ENCODE data around the gene CAPZB.

Gene CAPZB

DNA sequence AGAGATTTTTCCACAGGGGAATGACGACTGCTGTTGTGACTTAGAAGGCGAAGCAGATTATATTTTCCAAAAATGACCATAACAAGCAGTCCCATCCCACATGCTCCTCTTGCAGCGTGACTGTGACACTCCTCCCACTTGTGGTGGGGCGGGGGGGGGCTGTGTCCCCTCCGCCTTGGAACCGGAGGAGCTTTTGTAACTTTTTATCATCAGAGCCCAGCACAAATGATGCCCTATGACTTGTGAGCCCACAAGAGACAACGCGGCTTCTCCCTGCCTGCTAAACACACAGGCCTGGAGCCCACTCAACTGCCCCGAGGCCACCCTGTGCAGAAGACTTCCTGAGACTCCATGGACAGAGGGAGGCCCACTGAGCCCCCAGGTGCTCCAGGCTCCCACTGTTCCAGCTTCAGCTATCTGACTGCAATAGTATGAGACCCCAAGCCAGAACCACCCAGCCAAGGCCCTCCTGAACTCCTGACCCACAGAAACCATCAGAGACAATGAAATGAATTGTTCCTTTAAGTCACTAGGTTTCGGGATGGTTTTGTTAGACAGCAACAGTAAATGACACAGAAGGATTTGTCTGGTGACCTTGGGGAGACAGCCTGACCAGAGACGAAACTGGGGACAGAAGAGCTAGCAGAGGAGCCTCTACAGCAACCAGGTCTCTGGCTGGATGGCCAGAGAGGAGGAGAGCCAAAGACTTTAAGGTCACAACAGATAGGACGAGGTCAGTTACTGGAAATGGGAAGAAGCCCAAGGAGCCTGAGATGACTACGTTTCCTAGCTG lies 58.8 kb downstream of the CAPZB start:
- DNase-seq = no peak

DNA sequence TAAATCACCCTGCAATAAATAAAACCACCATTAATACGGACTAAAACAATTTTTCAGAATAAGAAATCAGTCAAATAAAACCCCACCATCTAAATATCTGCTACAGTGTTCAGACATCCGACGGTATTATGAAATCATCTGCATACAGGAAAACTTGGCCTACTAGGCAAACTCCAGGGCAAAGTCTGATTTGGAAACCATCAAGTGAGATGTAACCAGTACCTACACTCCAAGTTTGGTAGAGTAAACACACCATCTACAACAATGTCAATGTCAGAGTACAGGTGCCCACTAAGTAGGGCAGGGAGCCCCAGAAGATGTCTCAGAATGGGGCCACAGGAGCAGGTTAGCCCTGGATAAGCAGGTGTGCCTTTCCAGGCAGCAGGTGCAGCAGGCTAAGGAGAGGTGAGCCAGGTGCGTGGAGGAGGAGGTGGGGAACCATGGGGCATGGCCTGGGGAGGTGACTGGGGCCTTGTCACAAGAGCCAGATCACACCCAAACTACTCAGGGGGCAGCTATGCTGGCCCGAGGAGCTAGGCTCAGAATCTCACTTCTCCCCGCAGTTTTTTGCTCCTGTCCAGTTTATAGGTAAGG lies 59.6 kb downstream of the CAPZB start:
- no peak for DNase-seq

DNA sequence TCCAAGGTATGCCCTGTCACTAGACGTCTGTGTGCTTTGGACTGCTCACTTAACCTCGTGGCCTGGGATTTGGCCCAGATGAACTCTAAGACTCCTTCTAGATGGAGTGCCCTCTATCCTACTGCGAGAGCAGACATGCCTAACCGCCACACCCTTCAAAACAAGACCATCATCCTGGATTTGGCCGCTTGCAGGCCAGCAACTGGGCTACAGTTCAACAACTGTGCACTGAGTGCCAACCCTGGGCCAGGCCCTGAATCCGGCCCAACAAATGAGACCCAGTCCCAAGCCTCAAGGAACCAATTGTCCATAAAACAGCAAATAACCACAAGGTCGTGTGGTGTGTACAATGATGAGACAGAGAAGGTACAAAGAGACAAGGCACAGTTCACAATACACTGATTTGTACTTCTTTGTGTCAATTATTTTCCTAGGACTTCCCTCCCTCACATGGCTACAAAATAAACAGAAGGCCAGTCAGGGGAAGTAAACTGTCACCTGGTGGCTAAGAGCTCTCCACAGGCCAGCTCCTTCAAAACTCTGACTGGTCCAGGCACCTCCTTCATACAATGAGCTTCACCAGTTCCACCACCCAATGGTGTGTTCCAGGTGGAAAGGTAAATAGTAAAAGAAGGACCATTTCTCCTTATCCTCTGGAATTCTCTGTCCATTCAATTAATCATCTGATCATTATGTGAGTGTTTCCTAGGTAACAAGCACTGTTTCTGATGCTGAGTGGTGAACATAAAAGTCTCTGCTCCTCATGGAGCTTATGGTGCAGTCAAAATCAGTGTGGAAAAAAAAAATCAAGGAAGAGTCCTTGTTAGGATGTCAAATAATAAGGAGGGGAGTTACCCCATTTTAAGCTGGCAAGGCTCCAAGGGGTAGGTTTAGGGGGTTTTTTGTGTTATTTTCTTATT lies 60.4 kb downstream of the CAPZB start:
- no peak for DNase-seq

DNA sequence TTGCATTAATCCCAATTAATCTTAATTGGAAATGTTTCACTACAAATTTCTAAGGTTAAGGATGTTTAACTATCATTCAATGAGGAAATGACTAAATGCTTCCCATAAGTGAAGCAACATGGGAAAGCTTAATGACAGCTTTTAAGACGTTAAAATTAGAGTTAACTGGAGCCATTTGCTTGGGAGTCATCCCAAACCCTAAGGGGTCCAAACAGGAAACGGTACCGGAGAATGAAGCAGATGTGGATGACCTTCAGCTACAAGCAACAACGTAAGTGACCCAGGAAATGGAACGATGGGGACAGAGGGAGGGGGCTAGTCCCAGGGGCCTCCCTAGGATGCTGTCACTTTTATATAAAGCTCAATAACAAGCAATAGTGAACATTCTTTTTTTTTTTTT lies 62.2 kb downstream of the CAPZB start:
- no peak for DNase-seq

DNA sequence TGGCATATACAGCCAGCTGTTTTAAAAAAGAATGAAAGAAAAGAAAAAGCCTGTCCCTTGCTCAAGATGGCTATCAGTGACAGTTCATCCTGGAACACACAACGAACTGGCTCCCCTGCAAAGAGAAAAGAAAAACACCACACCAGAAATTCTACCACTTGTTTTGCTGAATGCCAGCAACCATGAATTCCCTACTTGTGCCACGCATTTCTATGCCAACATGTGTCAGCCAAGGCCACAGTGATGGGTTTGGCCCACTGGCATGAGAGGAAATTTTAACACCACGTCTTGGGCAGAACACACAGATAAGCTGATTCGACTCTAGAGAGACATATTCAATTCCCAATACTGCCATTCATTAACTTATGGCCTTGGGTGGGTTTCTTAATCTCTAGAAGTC lies 64.0 kb downstream of the CAPZB start:
- DNase-seq = no peak

DNA sequence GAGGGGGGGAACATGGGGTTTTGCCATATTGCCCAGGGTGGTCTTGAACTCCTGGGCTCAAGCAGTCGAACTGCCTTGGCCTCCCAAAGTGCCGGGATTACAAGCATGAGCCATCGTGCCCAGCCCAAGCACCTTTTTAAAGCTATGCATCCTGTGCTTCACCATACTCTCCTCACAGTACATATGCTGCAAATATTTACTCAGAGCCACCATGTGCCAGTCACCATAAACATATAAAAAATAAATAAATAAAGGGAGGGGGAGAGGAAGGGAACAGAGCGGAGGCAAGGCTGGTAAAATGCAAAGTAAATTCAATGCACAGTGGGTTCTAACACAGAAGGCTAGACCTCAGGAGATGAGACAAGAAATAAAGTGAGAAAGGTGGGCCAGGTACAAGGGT lies 64.7 kb downstream of the CAPZB start:
- no peak for DNase-seq

DNA sequence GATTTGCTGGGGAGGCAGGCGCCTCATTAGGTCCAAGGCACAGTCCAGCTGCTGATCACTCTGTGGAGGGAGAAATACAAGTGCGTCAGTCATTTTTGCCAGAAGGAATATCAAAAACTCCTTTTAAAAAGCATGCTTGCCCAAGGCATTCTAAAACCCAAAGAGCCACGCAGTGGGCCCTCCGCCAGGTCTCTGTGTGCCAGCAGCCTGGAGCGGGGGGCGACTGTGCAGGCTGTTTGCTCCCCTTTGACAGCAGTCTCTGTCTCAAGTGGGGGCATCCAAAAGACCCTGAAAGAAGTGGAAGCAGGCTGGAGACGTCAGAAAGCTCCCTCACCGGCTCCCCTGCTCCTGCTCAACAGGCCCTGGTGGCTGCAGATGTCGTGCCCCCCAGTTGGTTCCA lies 65.6 kb downstream of the CAPZB start:
- DNase-seq = no peak

DNA sequence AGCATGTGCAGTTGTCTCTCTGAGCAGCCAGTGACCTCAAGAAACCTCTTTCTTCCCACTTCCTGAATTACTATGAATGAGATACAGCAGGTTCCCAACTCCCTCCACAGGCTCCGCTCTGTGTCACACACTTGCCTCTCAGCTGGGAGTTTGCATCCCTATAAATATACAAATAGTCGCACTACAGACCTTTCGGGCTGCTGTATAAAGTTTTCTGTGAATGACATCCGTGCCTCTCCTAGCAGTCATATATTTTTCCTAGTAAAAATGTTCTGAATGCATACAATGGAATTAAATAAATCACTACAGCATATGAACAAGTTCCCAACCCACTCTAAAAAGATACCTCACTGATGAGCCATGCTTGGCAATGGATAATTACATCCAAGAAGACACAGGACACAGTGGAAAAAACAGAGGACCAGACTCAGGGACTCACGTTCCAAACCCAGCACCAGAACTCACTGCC lies 66.8 kb downstream of the CAPZB start:
- no peak for DNase-seq

DNA sequence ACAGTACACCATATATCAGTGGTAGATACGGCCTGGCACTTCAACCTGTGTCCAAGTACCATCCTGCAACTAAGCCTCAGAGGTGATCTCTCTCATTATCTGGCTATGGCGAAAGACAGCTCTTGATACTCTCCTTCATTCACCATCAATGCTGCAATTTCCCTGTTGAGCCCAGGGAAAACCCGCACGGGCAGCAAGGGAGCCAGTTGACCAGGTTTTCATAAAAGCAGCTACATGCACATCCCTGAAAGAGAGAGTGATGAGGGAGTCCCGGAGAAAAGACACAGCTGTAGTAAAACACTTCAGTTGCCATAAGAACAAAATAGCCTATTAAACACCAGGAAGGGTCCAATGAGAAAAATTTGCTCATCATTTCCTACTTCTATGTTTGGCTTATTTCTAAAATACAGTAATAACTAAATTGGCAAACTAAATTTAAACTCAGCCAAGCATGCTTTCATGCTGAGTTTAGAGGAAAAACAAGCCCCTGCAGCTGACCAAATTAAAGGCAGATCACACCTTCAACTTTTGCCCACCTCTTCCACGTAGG lies 68.3 kb downstream of the CAPZB start:
- no peak for DNase-seq

DNA sequence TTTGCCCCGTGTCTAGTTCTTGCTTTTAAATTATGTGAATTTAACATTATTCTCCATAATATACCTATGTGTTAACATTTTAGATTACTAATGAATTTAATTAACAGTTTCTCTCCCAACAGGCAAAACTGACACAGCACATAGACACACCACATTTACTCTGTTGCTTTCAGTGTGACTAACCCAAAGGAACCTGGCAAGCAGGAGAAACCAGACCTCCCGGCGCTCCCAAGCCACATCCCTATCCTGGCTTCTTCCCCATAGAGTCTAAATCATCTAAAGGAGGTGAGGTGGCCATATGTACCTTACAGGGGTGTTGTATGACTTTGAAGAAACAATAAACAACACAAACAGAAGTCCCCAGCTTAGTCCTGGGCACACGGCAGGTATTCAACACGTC lies 69.2 kb downstream of the CAPZB start:
- no peak for DNase-seq

DNA sequence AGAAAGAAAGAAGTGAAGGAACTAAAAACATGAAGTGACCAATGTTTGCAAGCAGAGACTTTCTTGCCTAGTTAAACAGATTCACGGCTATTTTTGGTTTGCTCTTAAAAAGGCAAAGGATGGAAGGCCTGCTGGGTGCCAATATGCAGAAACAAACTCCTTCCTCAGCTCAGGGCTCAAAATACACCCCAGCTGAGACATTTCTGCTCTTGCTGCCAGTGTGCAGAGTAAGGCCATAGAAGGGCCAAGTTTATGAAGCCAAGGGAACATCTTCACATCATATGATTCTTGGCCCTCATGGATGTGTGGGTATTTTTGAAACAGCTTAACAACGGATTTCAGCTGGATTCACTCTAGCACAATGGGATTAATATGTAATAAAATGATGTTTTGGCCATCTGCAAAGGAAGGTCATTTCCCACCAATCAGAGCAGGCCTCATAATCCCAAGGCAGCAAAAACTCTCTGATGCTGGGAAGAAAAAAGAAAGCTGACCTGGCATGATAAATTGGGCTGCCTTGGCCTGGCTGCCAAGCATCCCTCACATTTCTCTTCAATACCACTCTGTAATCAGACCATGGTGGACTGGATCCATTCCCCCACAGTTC lies 70.7 kb downstream of the CAPZB start:
- DNase-seq = no peak

DNA sequence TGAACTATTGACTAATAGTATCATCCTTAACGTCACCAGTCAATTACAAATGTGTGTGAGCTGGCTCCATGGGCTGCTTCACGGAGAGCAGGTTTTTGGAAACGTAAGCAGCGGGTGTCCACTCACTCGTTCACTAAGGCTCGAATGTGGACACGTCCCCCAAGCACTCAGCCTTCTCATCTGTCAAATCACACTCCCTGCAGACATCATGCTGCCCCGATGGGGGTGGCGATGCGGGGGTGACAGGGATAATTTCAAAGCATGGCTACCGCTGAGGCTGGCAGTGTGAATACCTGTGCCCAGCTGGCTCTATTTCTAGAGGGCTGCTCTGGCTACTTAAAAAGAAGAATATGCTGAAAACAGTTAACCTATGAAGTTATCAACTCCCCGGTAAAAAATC lies 71.3 kb downstream of the CAPZB start:
- DNase-seq = no peak

DNA sequence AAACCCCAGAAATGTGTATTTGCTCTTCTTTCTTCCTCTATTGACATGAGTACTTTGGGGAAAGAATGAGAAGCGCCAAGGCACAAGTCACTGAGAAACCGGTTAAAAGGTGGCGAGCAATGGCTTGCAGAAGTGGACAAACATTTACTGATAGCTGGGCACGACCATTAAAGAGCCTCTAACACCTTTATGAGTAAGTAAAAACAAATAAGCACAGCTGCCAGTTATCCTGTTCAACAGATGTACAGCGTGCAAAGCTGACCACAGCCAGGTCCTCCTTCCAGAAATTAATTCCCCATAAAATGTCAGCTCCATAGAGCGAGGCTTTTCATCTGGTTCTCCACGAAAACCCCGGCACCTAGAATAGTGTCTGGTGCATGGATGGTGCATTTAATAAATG lies 72.7 kb downstream of the CAPZB start:
- DNase-seq = peak; percentile 20

DNA sequence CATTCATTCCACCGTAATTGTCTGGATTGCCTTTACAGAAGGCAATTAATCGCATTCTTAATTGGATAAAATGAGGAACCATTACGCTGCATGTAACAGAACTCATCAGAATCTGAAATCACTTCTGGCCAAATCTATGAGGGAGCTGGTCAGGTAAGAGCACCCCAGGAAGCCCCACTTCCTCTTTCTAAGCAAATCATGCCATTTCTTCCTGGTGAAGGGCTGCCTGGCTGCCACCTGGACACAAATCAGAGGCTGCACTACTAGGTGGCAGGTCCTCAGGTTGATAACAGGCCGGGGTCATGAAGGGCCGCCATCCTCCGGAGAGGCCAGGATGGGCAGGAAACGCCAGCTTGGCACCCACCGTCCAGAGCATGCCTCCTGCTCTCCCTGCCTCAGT lies 73.7 kb downstream of the CAPZB start:
- DNase-seq = no peak

DNA sequence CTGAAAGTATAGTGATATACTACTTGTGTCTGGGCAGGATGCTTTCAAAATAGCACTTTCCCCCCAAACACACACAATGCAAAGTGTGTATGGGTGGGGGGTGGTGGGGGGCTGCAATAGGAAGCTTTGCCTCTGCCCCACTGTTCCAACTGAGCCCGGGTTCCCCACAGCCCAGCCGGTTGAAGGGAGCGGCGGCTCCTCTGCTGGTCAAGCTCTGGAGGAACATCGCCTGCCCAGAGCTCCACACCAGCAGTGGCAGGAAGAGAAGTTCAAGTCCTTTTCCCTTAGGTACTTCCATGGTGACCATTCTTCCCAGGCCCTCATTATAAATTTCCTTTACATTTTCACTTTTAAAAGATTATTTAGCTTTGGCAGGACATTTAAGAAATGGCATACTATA lies 74.9 kb downstream of the CAPZB start:
- no peak for DNase-seq

DNA sequence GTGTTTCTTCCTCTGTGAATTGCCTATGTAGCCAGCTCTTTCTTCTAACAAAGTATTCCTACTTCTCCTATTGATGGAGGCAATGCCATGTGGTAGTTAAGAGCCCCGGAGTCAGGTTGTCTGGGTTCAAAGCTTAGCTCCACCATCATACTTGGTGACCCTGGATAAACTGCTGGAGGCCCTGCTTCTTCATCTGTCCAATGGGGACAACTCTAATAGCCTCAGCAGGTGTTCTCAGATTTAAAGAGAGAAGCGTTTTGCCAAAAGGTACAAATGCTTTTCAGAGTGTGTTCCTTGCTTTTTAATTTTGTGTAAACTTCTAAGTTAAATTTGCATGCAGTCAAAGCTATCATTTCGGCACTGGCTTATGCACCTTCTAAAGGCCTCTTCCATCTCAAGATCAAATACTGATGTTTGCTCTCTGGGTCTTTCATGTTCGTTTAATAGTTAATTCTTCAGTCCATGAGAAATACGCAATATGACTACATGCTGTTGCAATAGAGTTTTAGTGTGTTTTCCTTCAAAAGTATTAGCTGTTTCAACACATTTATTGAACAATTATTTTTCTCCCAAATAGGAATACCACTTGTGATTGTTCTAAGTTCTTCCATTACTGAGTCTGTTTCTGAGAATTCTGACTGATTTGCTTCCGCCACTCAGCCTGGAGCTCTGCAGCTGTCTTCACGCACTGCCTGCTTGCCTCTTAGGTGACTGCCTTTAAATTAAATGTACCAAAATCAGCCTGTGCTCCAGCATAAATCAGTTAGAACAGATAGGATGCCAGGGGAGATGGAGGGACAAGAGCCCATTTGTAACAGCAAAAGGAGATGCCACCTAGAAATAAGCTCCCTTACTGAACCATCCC lies 75.6 kb downstream of the CAPZB start:
- no peak for DNase-seq

DNA sequence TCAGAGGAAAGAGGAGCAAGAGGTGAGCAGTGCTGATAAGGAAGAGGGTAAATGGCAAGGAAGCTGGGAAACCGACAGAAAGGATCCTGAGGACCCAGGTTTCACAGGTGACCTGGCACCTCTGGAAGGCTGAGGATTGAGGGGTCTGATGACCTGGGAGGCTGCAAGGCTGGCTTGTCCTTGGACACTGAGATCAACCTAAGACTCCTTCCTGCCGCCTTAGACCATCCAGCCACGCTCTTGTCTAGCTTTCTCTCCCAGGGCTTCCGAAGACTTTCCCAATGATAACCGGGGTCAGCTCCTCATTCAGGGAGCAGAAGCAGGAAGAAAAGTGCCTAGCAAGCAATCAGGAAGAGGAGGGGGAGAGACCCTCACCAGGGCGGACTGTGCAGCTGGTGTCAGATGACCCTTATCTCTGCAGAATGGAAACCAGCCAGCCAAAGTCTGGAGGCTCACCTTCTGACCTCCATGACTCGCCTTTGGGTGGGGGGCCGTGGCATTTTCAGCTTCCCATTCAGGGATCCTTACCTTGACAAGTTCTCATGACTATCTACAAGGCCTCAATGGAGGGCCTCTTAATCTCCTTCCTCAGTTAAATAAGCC lies 77.7 kb downstream of the CAPZB start:
- no peak for DNase-seq

DNA sequence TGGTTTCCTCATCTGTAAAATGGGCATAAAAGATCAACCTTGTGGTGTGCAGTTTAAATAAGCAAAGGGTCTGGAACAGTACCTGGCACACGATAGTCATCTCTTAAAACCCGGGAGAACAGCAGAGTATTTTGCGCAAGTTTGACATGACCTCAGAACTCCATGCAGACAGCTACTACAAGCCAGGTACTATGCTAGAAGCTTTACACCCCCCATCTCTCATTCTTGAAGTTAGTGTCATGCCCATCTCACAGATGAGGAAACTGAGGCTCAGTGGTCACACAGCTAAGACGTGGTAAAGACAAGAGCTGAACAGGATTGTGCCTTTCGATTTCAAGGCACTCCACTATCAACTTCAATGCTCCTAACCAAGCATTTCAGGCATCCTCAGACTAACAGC lies 78.7 kb downstream of the CAPZB start:
- DNase-seq = no peak

DNA sequence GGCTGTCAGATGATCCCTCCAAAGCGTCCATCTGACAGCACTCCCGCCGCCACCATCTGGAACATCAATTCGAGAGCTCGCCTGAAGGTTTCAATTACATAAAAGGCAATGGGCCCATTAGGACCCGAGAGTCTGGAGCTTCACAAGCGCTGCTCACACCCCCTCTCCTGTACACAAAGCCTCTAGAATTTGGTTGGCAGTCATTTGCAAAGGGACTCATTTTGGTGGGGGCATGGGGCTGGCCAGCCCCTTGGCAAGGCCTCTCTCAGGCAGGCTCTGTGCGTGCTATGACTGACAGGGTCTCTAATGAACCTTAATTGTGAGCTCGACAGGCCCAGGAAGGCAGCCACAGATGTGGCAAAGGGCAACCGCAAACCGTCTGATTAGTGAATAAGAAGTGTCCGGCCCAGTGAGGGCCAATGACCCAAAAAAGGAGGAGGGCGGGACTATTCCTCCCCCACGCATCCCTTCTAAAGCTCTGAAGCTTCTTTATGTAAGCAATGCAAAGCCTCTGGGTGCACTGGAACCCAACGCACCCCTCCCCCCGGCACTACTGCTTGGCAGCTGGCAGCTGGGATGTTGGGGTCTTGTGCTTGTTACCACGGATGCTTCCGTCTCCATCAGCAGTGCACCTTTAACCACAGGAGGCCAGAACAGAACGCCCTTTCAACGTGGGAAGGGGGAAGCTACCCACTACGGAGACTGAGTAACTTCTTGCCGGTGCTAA lies 79.4 kb downstream of the CAPZB start:
- DNase-seq = no peak

DNA sequence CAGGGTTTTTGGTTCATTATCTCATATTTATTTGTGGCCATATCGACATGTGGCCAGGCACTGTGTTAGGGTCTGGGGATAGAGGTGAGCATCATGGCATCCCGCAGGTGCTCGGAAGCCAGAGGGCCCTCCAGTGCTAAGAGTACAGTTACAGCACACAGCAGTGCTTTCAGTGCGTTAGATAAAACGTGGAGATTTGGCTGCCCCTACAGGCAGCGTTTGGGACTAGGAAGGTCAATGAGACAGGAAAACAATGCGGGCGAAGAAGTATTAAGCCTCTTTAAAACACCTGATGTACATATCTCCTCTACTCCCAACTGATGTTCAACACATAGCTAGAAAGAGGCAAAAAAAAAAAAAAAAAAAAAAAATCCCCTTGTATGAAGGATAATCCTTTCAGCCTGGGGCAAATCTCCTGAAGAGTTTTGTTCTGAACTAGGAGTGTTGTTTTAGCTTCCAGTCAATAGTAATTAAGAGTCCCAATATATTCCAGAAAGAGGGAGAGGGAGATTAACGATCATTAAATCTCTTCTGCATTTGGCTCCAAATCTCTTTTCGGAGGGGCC lies 80.1 kb downstream of the CAPZB start:
- no peak for DNase-seq

All from SHP77 treated with DMSO at 0.1 percent for 48 hours (cell line).